Spleen (tissue), 7 donors: ENCODE measurements around the gene POLR1C.

Source experiments
- CTCF ChIP-seq, 11 experiments: fragments of 200-600 bp in 7 of 11; fragments of 450-650 bp in 4 of 11; sonication (generic) in 4 of 11; IDR thresholded peaks in 8 of 11; conservative IDR thresholded peaks in 3 of 11; 1 replicate in 7 of 11; 2 replicates in 4 of 11; pipeline versions ENCODE4 v1.4.0 to v1.8.0; 2016 to 2021; ENCODE audit warnings: antibody characterized with exemption in 11 of 11, inconsistent platforms in 4 of 11, mild to moderate bottlenecking in 1 of 11
- POLR2A ChIP-seq, 3 donors: fragments of 450-650 bp; IDR thresholded peaks; one replicate each; pipeline ENCODE4 v1.5.1; 2017; ENCODE audit warnings: antibody characterized with exemption in 3 of 3, mild to moderate bottlenecking in 1 of 3
- POLR2AphosphoS5 ChIP-seq, 3 donors: sonication (generic); formaldehyde crosslinking; IDR thresholded peaks; one replicate each; pipeline ENCODE4 v1.5.1; 2017; ENCODE audit warnings: antibody characterized with exemption in 3 of 3
- donor health status: DM: no; HTN: no; CAD: no; lungs with moderate emphysema.
- donor health status: DM: no; HTN: no; CAD: no.
- donor health status: DM: no; HTN: no; CAD: no.

DNA sequence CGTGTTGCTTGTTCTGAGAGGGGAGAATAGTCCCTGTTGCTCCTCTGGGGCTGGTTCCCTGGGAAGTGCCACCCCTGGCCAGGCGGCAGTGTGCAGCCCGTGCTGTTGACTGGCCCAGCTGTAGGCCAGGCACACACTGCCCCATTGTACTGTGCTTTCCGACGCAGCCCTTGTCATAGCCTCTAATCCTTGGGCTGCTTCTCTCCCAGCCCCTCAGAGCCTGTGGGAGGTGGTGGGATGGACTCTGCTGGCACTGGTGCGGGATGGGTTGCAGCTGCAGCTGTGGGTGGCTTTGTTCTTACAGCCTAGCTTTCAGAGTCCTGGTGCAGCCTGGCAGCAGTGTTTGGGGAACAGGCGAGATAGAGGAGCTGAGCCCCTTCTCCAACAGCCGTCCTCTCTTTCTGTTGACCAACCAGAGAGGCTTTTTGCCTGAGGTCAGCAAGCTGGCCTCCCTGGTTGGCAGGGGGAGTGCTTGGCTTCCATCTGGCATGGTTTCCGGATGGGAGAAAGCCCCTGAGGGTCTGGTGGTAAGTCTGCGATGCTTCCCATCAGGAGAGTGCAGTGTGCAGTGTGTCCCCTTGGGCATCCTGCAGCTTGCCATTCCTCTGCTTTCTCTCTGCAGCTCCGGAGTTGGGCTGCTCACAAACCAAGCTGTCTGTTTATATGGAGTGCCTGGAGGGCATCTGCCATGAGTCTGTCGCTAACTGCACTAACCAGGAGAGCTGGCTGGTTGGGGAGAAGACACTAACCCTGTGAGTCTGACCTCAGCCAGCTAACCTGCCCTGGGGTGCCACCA lies 27.4 kb upstream of the POLR1C start:
- TF ChIP-seq POLR2A (IDR thresholded peaks at IDR 0.05) (no peak), CTCF (IDR thresholded peaks at IDR 0.05 in 8 of 11, conservative IDR thresholded peaks at IDR 0.05 in 3 of 11) (no peak), POLR2AphosphoS5 (IDR thresholded peaks at IDR 0.05) (no peak)
